Duodenal mucosa (tissue), 2 donors: Measurements from ENCODE around the gene DENND5B.

Experiments used
- H3K27ac ChIP-seq: one replicate; pipeline ENCODE4 v1.7.0; 2013; ENCODE audit warnings: low read depth, low read length
- H3K27me3 ChIP-seq, 2 donors: one replicate each; pipeline ENCODE4 v1.7.0; 2013; ENCODE audit warnings: low read length in 2 of 2, control low read depth in 1 of 2; ENCODE audit not compliant: insufficient read depth in 2 of 2, control insufficient read depth in 1 of 2
- H3K36me3 ChIP-seq, 2 donors: one replicate each; pipeline ENCODE4 v1.7.0; 2013; ENCODE audit warnings: low read length in 2 of 2, control low read depth in 1 of 2; ENCODE audit not compliant: insufficient read depth in 2 of 2, control insufficient read depth in 1 of 2
- H3K4me1 ChIP-seq, 2 donors: one replicate each; pipeline ENCODE4 v1.7.0; 2013; ENCODE audit warnings: low read length in 2 of 2, control low read depth in 1 of 2; ENCODE audit not compliant: insufficient read depth in 2 of 2, control insufficient read depth in 1 of 2
- H3K4me3 ChIP-seq, 2 donors: one replicate each; pipeline ENCODE4 v1.7.0; 2013; ENCODE audit warnings: low read length in 2 of 2, low read depth in 1 of 2
- H3K9ac ChIP-seq, 2 donors: one replicate each; pipeline ENCODE4 v1.7.0; 2013; ENCODE audit warnings: low read length in 2 of 2, low read depth in 1 of 2
- H3K9me3 ChIP-seq, 2 donors: one replicate each; pipeline ENCODE4 v1.7.0; 2013; ENCODE audit warnings: low read length in 2 of 2, control low read depth in 1 of 2; ENCODE audit not compliant: control insufficient read depth in 1 of 2

DENND5B gene

DNA sequence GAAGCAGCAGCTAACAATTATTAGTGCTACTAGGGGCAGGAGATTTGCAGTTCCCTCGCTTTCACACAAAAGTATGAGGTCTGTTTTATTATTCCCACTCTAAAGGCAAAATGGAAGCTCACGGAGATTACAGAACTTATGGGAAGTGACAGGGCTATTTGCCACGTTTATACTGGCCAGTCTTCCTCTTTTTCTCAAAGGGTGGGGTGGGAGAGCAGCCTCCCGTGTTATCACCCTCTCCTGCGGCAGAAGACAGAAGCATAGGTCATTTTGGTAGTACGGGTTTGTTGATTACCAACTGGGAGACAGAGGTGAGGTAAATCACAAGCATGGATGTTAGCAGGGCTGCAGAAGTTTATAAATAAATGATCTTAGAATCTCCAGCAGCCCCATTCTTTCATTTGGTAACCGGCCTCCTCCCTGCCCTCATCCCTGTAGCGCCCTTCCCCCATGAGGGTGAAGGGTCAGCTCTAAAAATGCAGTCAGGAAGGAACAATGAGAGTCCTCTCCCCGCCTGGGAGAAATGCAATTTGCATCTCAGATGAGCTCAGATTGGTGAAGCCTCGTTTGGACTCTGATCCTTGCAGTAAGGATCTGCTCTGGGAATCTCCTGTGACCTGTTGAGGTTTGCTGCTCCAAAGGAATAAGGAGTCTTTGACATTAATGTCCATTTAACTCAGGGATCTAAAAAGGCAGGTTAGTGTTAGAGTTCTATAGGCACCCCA, 220.2 kb downstream of the DENND5B start:
- H3K4me1 ChIP-seq: peaks cover 19 to 26% of the 10 kb centered on the region in 2 donors
- H3K9ac ChIP-seq: peak overlapping the region; percentile 35 to 52
- H3K27me3 ChIP-seq: no peaks in the 10 kb centered on the region
- H3K9me3 ChIP-seq: no peaks in the 10 kb centered on the region
- H3K27ac ChIP-seq: peak overlapping the region; percentile 42
- H3K4me3 ChIP-seq: peak overlapping the region; percentile 57 to 67
- no peaks in the 10 kb centered on the region for H3K36me3 ChIP-seq

DNA sequence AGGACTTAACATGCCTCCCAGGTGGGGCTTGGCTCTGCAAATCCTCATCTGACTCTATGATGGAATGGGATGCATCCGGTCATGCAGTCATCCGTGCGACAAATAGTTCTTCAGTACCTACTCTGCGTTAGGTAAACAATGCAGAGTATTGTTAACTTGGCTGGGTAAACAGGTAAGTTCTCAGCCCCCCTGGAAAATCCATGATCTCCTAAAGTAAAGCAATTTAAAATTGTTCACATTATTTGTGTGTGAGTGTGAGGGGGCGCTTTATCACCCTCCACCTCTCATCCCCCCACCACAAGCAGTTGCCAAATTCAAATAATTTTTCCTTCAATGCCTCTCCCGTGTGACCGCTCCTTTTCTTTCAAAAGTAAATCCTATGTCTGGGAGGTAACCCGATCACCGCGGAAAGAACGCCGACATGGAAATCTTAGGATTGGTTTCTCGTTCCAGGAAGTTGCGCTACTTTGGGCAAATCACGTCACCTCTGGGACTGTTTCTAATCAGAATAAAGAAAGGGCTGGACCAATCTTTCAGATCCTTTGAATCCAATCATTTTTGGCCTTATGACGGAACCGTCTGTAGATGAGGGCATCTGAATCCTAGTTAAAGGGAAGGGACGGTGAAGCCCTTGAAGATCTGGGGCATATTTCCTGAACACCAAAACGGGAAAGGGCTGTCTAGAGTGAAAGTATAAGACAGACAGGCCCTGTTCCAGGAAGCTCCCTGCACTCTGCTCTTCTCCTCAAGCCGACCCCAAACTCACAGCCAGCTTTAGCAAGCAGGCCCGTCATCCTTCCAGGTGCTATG, 221.0 kb downstream of the DENND5B start:
- Histone ChIP-seq H3K4me3 (peak overlapping the region; percentile 57 to 67), H3K9me3 (no peaks in the 10 kb centered on the region), H3K27me3 (no peaks in the 10 kb centered on the region), H3K4me1 (peaks cover 19 to 26% of the 10 kb centered on the region in 2 donors), H3K27ac (peak overlapping the region; percentile 42), H3K9ac (peak overlapping the region; percentile 33 to 52), H3K36me3 (no peaks in the 10 kb centered on the region)

DNA sequence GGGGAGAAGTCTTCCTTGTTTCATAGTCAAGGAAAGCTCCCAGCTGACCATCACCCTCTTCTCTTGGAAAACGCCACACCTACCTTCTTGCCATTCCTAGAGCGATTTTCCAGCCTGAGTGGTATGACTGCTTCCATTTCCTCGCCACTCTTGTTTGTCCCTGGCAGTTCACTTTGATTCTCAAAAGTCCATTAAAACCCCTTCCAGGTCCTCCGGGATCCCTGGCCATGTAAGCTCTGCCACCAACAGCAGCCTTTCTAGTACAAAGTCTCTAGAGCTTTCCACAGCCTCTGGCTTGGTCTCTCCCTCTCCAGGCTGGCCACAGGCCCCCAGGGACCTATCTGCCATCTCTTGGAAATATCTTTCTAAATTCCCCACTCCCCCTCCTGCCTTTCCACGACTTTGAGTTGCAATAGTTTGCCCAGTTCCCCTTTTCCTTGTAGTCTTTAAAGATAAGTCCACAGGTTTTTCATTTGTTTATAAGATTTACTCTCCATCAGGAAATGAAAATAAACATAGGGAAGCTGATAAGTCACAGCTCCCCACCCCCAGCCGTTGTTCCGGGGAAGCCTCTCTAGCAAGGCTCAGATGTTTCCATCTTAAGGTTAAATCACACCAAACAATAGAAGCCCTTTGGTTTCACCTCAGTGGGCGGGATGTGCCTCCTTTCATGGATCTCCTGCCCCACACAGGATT, 222.1 kb downstream of the DENND5B start:
- H3K36me3 ChIP-seq: no peaks in the 10 kb centered on the region
- H3K9ac ChIP-seq: no peak overlapping the region
- no peaks in the 10 kb centered on the region for H3K9me3 ChIP-seq
- no peak overlapping the region for H3K27ac ChIP-seq
- H3K27me3 ChIP-seq: no peaks in the 10 kb centered on the region
- peaks cover 23 to 28% of the 10 kb centered on the region in 2 donors for H3K4me1 ChIP-seq
- H3K4me3 ChIP-seq: no peak overlapping the region

DNA sequence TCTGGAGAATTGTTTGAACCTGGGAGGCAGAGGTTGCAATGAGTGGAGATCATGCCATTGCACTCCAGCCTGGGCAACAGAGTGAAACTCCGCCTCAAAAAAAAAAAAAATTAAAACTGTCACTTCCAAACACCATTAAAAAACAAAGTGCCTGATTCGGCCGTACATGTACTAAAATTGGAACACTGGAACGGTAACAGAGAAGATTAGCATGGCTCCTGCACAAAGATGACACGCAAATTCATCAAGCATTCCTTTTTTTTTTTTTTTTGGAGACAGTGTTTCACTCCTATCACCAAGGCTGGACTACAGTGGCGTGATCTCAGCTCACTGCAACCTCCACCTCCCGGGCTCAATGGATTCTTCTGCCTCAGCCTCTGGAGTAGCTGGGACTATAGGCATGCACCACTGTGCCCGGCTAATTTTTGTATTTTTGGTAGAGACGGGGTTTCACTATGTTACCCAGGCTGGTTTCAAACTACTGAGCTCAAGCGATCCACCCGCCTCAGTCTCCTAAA, 224.8 kb downstream of the DENND5B start:
- H3K4me3 ChIP-seq: no peak overlapping the region
- no peaks in the 10 kb centered on the region for H3K27me3 ChIP-seq
- no peaks in the 10 kb centered on the region for H3K36me3 ChIP-seq
- peaks cover 41 to 47% of the 10 kb centered on the region in 2 donors for H3K4me1 ChIP-seq
- H3K9me3 ChIP-seq: no peaks in the 10 kb centered on the region
- H3K9ac ChIP-seq: no peak overlapping the region
- H3K27ac ChIP-seq: no peak overlapping the region

DNA sequence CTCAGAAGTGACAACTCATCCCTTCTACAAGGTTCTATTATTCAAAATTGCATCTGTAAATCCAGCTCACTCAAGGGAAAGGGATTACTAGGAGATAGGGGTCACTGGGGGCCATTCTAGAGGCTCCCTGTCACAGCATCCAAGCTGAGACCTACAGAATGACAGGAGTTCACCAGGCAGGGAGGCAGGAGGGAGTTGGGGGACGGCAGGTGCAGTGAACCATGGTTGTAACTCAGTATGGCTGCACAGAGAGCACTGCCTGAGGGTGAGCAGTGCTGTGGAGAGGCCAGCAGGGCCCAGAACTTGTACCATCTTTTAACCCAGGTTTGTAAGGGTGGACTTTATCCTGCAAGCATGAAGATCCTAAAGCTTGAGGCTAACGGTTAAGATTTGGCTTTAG, 227.1 kb downstream of the DENND5B start:
- Histone ChIP-seq H3K27me3 (no peaks in the 10 kb centered on the region), H3K36me3 (no peaks in the 10 kb centered on the region), H3K27ac (no peak overlapping the region), H3K9me3 (no peaks in the 10 kb centered on the region), H3K4me3 (no peak overlapping the region), H3K9ac (no peak overlapping the region), H3K4me1 (peaks cover 22 to 26% of the 10 kb centered on the region in 2 donors)

DNA sequence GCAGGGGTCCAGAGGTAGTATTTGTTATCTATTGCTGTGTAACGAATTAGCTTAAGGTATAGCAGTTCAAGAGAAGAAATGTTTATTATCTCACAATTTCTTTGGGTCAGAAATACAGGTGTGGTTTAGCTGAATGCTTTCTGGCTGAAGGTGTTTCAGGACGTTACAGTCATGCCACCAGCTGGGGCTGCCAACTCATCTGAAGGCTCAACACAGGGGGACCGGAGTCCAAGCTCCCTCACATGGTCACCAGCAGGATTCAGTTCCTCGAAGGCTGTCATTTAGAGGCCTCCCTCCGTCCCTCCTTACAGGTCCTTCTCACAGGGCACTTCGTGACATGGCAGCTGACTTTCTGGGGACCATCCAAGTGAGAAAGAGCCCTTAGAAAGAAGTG, 227.5 kb downstream of the DENND5B start:
- Histone ChIP-seq H3K36me3 (no peaks in the 10 kb centered on the region), H3K9me3 (no peaks in the 10 kb centered on the region), H3K27me3 (no peaks in the 10 kb centered on the region), H3K27ac (no peak overlapping the region), H3K4me1 (peaks cover 22% of the 10 kb centered on the region in 2 donors), H3K4me3 (no peak overlapping the region), H3K9ac (no peak overlapping the region)

DNA sequence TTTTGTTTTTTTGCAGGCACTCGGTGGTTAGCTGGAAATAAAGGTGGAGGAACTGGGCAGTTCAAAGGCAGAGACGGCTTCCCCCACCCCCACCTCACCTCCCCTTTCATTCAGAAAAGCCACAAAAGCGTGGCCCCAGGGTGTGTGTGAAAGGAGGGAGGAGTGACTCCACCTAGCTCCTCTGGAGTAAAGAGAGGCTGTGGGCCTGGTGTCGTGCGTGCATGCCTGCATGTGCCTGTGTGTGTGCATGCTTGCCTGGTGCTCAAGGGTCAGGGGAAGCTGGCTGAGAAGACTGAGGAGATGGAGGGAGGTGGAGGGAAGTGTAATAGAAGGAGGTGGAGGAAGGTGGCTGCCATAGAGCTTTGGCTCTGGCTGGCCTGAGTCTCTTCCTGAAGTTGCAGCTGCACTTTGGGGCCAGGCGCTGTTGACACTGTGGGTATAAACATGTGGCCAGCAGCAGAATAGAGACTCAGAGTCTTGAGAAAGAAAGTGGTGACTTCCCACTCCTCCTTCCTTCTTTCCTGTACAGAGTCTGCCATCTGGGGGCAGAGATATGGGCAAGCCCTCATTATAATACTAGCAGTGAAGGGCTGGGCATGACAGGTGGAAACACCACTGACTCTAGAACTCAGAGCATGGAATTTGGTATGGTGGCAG, 228.0 kb downstream of the DENND5B start:
- peak overlapping the region; percentile 46 to 62 for H3K4me3 ChIP-seq
- no peaks in the 10 kb centered on the region for H3K9me3 ChIP-seq
- H3K27ac ChIP-seq: peak overlapping the region; percentile 30
- no peaks in the 10 kb centered on the region for H3K36me3 ChIP-seq
- H3K9ac ChIP-seq: peak overlapping the region; percentile 51 to 65
- no peaks in the 10 kb centered on the region for H3K27me3 ChIP-seq
- peaks cover 21 to 22% of the 10 kb centered on the region in 2 donors for H3K4me1 ChIP-seq

DNA sequence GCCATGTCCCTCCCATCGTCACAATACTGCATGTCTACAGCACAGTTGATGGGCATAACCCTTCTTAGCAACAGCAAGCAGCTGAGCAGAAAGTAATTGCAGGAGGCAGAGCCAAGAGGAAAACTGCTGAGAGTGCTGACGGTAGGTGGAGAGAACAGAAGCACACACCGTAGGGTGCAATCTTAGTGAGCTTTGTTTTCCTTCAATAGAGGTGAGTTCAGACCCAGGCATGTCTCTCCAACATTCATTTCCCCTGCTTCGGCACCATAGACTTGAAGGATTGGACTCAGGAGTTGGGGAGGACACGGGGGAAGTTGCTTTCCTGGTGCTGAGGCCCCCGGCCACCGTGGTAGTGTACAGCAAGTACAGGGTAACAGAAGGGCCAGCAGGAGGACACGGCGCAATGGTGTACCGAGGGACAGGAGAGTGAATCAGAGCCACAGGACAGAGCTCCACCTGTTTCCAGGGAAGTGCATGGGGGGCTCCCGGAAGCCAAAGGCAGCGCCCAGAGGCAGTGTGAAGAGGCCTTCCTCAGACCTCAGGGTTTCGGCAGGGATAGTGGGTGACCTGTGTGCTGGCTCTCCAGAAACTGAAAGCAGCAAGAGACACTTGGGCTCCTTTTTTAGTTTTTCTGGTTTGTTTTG, 228.7 kb downstream of the DENND5B start:
- H3K9me3 ChIP-seq: no peaks in the 10 kb centered on the region

DNA sequence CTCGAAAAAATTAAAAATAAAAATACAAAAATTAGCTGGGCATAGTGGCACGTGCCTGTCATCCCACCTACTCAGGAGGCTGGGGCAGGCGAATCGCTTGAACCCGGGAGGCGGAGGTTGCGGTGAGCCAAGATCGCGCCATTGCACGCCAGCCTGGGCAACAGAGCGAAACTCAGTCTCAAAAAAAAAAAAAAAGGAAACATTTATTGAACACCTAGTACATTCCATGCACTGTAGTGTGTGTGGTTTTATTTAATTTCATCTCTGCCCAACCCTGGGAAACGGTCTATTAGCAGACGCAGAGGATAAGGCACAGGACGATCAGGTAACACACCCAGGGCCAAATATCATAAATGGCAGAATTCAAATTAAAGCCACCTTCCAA, 229.2 kb downstream of the DENND5B start:
- Histone ChIP-seq H3K9me3 (no peaks in the 10 kb centered on the region), H3K4me1 (peaks cover 21 to 22% of the 10 kb centered on the region in 2 donors), H3K36me3 (no peaks in the 10 kb centered on the region), H3K4me3 (peak overlapping the region; percentile 46 to 62), H3K9ac (peak overlapping the region; percentile 51 to 65), H3K27ac (no peak overlapping the region), H3K27me3 (no peaks in the 10 kb centered on the region)

More for the DNA sequence above, 228.7 kb downstream of the DENND5B start:
- H3K4me3 ChIP-seq: peak overlapping the region; percentile 46 to 62
- H3K27me3 ChIP-seq: no peaks in the 10 kb centered on the region
- peak overlapping the region; percentile 39 for H3K27ac ChIP-seq
- H3K36me3 ChIP-seq: no peaks in the 10 kb centered on the region
- peaks cover 21 to 22% of the 10 kb centered on the region in 2 donors for H3K4me1 ChIP-seq
- H3K9ac ChIP-seq: peak overlapping the region; percentile 51 to 65
